ENCODE results near the gene ZNF662.

The ZNF662 gene

DNA sequence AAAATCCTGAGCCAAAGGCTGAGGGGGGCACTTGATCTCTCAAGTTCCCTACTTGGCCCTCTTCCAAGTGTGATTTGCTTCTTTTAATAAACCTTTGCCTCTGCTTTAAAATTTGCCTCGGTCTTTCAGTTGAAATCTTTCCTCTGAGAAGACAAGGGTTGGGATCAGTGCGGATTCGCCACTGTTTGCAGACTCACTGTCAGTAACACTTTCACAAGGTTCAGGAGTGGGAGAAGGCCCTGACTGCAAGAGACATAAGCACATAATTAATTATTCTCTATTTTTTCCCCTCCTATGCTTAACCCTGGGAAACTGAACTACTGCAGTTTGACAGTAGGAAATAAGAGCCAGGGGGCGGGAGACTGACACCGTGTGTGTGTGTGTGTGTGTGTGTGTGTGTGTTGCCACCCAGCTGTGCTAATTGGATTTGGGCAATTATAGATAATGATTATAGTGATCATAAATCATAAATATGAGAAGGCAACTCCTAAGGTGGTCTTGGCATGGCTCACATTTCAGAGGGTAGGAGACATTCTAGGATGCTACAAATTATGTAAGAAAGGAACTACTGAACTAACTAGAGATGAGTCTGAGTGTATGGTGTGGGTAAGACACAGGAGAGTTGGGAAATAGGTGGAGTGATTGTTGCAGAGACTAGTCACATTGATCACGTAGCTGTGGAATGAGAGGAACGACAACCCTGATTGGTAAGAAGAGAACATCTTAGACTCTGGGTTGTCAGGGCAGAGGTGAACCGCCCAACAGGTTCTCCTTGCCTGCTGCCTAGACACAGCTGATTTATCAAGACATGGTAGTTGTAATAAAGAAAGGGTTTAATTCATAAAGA lies 5.5 kb upstream of the ZNF662 start:
- H3K36me3 Mint-ChIP-seq (ENCODE audit: low read depth) = no peaks in the 10 kb centered on the region
- no peak overlapping the region for H3K4me3 Mint-ChIP-seq
- no peak overlapping the region for H3K27ac Mint-ChIP-seq
- H3K27me3 Mint-ChIP-seq = peaks cover 29% of the 10 kb centered on the region
- peaks cover 9% of the 10 kb centered on the region for H3K9me3 Mint-ChIP-seq
- H3K4me1 Mint-ChIP-seq (ENCODE audit: low read depth) = peaks cover 6% of the 10 kb centered on the region
- no peak for DNase-seq

DNA sequence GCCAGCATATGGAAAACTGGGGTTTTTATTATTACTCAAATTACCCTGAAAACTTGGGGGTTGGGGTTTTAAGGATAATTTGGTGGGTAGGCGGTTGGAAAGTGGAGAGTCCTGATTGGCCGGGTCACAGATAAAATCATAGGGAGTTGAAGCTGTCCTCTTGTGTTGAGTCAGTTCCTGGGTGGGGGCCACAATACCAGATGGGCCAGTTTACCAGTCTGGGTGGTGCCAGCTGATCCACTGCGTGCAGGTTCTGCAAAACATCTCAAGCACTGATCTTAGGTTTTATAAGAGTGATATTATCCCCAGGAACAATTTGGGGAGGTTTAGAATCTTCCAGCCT lies 4.9 kb upstream of the ZNF662 start:
- Mint-ChIP-seq H3K9me3 (peaks cover 9% of the 10 kb centered on the region), H3K36me3 (ENCODE audit: low read depth) (no peaks in the 10 kb centered on the region), H3K27ac (no peak overlapping the region), H3K4me1 (ENCODE audit: low read depth) (peaks cover 11% of the 10 kb centered on the region), H3K4me3 (no peak overlapping the region), H3K27me3 (peaks cover 33% of the 10 kb centered on the region)
- no peak for DNase-seq

DNA sequence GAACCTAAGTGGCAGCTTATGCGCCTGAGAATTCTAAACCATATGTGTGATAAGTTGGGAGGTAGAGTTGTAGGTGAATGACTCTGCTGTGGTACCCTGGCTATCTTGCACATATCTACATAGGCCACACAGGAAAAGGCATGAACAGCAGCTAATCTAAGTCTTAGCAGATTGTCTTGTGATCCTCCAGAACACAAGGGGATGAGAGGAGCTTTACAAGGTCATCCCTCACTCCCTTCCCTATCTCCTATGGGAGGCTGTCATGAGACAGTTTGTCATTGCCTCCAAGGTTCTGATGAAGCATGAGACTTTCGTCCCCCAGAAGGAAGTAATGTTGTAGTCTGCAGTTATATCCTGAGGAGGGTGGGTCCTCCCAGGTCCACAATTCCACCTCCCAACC lies 3.7 kb upstream of the ZNF662 start:
- Mint-ChIP-seq H3K4me3 (no peak overlapping the region), H3K9me3 (peaks cover 9% of the 10 kb centered on the region), H3K27ac (no peak overlapping the region), H3K27me3 (peaks cover 38% of the 10 kb centered on the region), H3K36me3 (ENCODE audit: low read depth) (no peaks in the 10 kb centered on the region), H3K4me1 (ENCODE audit: low read depth) (peaks cover 19% of the 10 kb centered on the region)
- DNase-seq = no peak

DNA sequence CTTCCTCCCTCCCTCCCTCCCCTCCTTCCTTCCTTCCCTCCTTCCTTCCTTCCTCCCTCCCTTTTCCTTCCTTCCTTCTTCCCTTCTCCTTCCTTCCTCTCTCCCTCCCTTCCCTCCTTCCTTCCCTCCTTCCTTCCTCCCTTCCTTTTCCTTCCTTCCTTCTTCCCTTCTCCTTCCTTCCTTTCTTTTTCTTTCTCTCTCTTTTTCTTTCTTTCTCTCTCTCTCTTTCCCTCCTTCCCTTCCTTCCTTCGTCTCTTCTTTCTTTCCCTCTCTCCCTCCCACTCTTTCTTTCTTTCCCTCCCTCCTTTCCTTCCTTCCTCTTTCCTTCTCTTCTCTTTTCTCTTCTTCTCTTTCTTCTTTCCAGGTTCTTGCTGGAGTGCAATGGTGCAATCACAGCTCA lies 1.9 kb upstream of the ZNF662 start:
- Mint-ChIP-seq H3K27me3 (peaks cover 47% of the 10 kb centered on the region), H3K9me3 (peaks cover 9% of the 10 kb centered on the region)

DNA sequence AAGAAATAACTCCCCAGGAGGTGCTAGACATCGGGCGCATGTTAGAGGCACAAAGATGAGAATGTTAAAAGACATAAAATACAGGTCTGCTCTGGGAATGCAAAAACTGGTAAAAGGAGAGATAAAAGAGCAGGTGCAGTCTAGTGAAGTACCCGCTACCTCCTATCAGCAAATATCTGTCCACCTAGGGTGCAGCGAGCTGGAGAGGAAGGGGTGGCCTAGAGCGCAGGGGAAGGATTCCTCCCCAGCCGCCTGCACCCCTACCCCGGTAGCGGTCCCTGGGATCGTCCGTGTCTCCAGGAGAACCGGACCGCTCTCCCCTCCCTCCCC lies 237 bp upstream of the ZNF662 start:
- Mint-ChIP-seq H3K27ac (peak overlapping the region; percentile 46), H3K4me3 (peak overlapping the region; percentile 38), H3K36me3 (ENCODE audit: low read depth) (peaks cover 10% of the 10 kb centered on the region), H3K9me3 (peaks cover 14% of the 10 kb centered on the region), H3K4me1 (ENCODE audit: low read depth) (peaks cover 18% of the 10 kb centered on the region), H3K27me3 (peaks cover 47% of the 10 kb centered on the region)
- DNase-seq = no peak

More for the DNA sequence above, 1.9 kb upstream of the ZNF662 start:
- peaks cover 20% of the 10 kb centered on the region for H3K4me1 Mint-ChIP-seq (ENCODE audit: low read depth)
- no peak overlapping the region for H3K4me3 Mint-ChIP-seq
- H3K27ac Mint-ChIP-seq = no peak overlapping the region
- H3K36me3 Mint-ChIP-seq (ENCODE audit: low read depth) = peaks cover 4% of the 10 kb centered on the region
- DNase-seq = no peak

DNA sequence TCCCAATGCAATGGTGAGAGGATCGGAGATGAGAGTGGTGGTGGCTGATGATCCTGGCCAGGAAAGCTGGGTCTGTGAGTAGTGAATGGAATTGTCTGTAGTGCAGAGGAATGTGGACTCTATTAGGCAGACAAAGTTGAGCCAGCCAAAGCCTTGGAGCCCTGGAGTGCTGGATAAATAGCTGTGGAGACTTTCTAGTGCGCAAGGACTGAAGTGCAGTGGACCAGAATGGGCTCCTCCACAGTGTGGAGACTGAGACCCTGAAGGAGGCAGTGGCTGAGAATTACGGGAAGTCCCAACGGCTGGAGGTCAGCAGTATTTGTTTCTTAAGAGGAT lies 874 bp downstream of the ZNF662 start:
- Mint-ChIP-seq H3K4me1 (ENCODE audit: low read depth) (peaks cover 15% of the 10 kb centered on the region), H3K36me3 (ENCODE audit: low read depth) (peaks cover 15% of the 10 kb centered on the region), H3K9me3 (peaks cover 19% of the 10 kb centered on the region), H3K27me3 (peaks cover 47% of the 10 kb centered on the region), H3K27ac (no peak overlapping the region), H3K4me3 (peak overlapping the region; percentile 38)
- no peak for DNase-seq

DNA sequence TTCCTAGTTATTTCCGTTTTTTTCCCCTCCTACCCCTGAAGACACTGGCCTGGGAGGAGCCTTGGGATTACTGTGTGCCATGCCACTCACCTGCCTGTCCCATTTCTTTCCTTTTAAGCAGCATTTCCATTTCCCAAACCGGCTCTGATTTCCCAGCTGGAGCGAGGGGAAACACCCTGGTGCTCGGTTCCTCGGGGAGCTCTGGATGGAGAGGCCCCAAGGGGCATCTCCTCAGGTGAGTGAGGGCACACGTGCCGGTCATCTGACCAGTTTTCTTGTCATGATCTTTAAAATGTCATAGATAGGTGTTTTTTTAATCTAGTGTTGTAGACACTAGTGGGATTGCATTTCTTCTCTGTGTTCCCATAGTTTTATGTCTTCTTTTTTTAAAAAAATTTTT lies 2.7 kb downstream of the ZNF662 start:
- H3K9me3 Mint-ChIP-seq = peaks cover 21% of the 10 kb centered on the region
- peaks cover 15% of the 10 kb centered on the region for H3K4me1 Mint-ChIP-seq (ENCODE audit: low read depth)
- H3K27ac Mint-ChIP-seq = no peak overlapping the region
- H3K27me3 Mint-ChIP-seq = peaks cover 38% of the 10 kb centered on the region
- peaks cover 26% of the 10 kb centered on the region for H3K36me3 Mint-ChIP-seq (ENCODE audit: low read depth)
- no peak for DNase-seq
- no peak overlapping the region for H3K4me3 Mint-ChIP-seq

DNA sequence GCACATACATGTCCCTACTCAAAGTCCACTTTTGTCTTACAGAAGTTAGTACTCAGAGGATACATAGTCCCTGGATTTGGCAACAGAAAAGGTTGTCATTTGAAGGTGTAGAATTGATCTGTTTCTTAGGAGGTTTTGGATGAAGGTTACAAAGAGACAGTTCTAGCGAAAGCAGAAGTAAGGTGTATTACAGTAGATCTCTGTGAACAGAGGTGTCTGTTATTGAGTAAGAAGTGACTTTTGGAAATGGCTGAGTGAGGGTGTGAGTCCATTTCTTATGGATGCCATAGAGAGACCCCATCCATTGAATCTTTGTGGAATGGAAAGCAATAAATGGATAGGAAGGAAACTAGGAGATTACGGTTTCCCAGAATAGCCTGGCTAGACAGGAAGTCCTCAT lies 5.6 kb downstream of the ZNF662 start:
- peaks cover 42% of the 10 kb centered on the region for H3K9me3 Mint-ChIP-seq
- H3K36me3 Mint-ChIP-seq (ENCODE audit: low read depth) = peaks cover 51% of the 10 kb centered on the region

DNA sequence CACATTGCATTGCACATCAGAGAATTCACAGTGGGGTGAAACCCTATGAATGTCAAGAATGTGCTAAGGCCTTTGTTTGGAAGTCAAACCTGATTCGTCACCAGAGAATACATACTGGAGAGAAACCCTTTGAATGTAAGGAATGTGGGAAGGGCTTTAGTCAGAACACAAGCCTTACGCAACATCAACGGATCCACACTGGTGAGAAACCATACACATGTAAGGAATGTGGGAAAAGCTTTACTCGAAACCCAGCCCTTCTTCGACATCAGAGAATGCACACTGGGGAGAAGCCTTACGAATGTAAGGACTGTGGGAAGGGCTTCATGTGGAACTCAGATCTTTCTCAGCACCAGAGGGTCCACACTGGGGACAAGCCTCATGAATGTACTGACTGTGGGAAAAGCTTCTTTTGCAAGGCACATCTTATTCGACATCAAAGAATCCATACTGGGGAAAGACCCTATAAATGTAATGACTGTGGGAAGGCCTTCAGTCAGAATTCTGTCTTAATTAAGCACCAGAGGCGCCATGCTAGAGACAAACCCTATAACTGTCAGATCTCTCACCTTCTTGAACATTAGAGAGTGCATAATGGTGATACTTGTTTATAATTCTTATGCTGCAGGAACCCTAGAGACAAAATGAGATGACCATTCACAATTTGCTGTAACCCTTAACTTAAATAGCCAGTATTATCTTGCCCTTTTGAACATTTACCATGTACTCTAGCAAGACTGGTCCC lies 9.0 kb downstream of the ZNF662 start:
- Mint-ChIP-seq H3K27me3 (no peaks in the 10 kb centered on the region), H3K4me3 (no peak overlapping the region), H3K27ac (no peak overlapping the region), H3K4me1 (ENCODE audit: low read depth) (no peaks in the 10 kb centered on the region), H3K36me3 (ENCODE audit: low read depth) (peaks cover 51% of the 10 kb centered on the region), H3K9me3 (peaks cover 58% of the 10 kb centered on the region)
- DNase-seq = no peak

More for the DNA sequence above, 5.6 kb downstream of the ZNF662 start:
- H3K27ac Mint-ChIP-seq = no peak overlapping the region
- peaks cover 7% of the 10 kb centered on the region for H3K4me1 Mint-ChIP-seq (ENCODE audit: low read depth)
- no peak overlapping the region for H3K4me3 Mint-ChIP-seq
- no peak for DNase-seq
- peaks cover 18% of the 10 kb centered on the region for H3K27me3 Mint-ChIP-seq

DNA sequence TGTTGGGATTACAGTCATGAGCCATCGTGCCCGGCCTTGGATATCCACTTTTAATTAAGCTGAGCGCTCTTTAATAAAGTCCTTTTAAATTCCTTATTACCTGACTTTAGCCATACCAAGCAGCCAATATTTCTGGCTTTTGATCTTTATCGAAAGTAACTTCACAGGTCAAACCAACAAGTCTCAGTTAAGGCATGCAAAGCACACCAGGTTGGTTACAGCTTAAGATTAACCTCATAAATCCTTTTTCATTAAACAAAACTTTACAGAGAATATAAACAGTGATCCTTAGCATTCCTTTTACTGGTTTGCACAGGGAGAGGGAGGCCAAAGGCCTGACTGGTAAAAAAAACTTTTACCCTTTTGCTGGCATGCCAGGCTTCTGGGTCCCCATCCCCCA lies 17.7 kb downstream of the ZNF662 start:
- Mint-ChIP-seq H3K4me1 (ENCODE audit: low read depth) (peaks cover 8% of the 10 kb centered on the region), H3K9me3 (peaks cover 10% of the 10 kb centered on the region), H3K27ac (no peak overlapping the region), H3K27me3 (no peaks in the 10 kb centered on the region), H3K36me3 (ENCODE audit: low read depth) (no peaks in the 10 kb centered on the region), H3K4me3 (no peak overlapping the region)
- no peak for DNase-seq

DNA sequence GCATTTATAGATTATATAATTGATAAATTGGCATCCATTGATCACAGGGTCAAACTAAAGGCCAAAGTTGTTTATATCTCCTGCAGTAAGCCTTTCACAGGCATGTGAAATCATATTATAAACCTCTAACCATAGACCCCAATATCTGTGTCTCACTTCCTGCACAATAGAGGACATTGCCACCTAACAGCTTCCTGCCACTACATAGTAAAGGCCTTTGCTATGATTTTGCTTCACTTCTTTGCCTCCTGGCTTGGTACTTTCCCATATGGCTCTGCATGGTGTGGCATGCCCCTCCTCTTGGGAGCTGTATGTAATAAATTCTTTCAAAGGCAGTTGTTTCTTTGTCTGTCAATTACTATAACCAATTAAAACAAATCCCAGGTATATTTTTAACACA lies 20.4 kb downstream of the ZNF662 start:
- Mint-ChIP-seq H3K36me3 (ENCODE audit: low read depth) (no peaks in the 10 kb centered on the region), H3K4me3 (no peak overlapping the region), H3K27me3 (no peaks in the 10 kb centered on the region)

DNA sequence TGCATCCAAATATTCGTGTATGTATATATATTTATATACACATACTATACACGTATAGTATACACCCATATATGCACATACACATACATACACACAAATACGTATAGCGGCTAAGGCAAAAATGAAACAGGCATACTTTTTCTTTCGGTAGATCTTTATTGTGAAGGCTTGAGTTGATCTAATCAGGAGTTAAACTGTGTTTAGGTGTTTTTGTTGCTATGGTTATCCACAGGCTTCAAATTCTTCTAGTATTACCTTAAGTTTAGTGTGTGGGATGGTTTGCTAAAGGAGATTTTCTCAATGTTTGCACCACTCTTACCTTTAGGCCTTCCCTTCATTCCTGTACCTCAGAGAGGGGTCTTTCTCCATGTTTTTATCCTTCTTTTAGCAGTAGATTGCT lies 28.2 kb downstream of the ZNF662 start:
- no peaks in the 10 kb centered on the region for H3K9me3 Mint-ChIP-seq
- H3K4me3 Mint-ChIP-seq = no peak overlapping the region
- H3K27me3 Mint-ChIP-seq = no peaks in the 10 kb centered on the region
- H3K4me1 Mint-ChIP-seq (ENCODE audit: low read depth) = peaks cover 24% of the 10 kb centered on the region
- no peaks in the 10 kb centered on the region for H3K36me3 Mint-ChIP-seq (ENCODE audit: low read depth)
- no peak for DNase-seq
- no peak overlapping the region for H3K27ac Mint-ChIP-seq

More for the DNA sequence above, 20.4 kb downstream of the ZNF662 start:
- Mint-ChIP-seq H3K9me3 (peaks cover 8% of the 10 kb centered on the region), H3K27ac (no peak overlapping the region), H3K4me1 (ENCODE audit: low read depth) (peaks cover 8% of the 10 kb centered on the region)
- no peak for DNase-seq

DNA sequence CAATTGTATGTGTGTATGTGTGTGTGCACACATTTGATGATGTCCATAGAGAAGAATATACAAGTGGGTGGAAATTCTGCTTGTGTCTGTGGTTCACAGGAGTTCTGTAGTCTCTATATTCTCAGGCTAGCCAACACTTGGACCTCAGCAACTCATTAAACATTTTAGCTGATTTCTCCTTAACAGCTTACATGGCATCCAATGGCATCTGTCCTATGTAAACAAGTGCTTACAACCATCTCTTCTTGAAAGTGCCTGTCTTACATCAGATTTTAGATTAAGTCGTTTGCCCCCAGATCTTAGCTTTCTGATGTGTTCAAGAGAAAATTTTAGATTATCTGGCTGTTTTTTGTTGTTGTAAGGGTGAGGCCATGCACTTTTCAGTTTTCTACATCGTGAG lies 29.0 kb downstream of the ZNF662 start:
- H3K4me3 Mint-ChIP-seq = no peak overlapping the region
- H3K27me3 Mint-ChIP-seq = no peaks in the 10 kb centered on the region
- no peak for DNase-seq
- H3K36me3 Mint-ChIP-seq (ENCODE audit: low read depth) = no peaks in the 10 kb centered on the region
- peaks cover 24% of the 10 kb centered on the region for H3K4me1 Mint-ChIP-seq (ENCODE audit: low read depth)
- no peaks in the 10 kb centered on the region for H3K9me3 Mint-ChIP-seq
- no peak overlapping the region for H3K27ac Mint-ChIP-seq

DNA sequence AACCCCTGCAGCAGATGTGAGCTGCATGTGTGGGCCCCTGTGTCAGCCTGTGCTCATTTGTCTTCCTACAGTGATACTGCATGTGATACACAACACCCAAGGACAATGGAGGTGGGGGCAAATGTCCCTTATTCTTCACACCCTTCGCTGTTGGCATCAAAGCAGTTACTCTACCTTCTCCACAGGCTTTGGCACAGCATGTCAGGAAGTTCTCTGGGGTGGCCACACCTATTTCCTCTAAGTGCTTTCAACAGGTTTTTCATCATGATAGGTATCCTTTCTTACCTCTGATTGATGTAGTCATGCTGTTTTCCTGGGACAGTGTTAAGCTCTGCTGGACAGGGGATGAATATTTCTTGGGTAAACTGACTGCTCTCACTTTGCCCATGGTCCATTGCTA lies 29.5 kb downstream of the ZNF662 start:
- no peaks in the 10 kb centered on the region for H3K36me3 Mint-ChIP-seq (ENCODE audit: low read depth)
- H3K27me3 Mint-ChIP-seq = no peaks in the 10 kb centered on the region
- H3K27ac Mint-ChIP-seq = no peak overlapping the region
- no peak for DNase-seq
- peaks cover 24% of the 10 kb centered on the region for H3K4me1 Mint-ChIP-seq (ENCODE audit: low read depth)
- no peak overlapping the region for H3K4me3 Mint-ChIP-seq
- H3K9me3 Mint-ChIP-seq = no peaks in the 10 kb centered on the region

DNA sequence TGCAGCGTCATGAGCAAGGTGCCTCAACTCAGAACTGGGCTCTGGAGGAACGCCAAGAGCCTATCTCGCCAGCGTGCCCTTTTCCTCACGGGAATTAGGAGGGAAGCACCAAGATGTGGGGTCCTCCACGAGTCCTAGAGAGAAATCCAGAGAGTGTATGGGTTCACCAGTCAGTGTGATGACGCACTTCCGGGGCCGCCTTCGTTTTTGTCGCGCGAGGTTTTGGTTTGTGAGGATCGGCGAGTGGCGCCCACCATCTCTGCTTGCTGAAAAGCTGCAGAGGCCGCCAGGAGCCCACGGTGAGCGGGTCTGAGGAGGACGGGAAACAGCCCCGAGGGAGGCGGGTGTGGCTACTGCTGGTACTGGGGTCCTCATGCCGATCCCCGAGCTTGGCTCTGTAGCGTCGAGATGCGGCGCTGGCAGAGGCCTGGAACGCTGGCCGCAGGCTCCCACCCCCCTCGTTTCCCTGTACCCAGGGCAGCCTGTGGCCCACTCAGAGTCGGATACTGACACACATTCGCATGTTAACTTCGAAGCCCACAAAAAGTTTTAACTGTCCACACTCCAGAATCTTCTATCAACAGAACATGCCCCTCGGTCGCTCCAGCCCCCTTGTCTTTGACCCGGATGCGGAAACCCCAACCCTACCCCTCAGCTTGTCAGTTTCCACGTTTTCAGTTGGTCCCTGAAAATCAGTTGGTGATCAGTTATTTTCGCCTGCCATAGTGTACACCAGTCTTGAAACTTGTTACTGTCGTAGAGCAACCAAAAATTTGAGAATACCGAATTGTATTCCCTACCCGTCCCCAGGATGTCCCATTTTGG lies 30.4 kb downstream of the ZNF662 start:
- H3K4me3 Mint-ChIP-seq = no peak overlapping the region
- peaks cover 24% of the 10 kb centered on the region for H3K4me1 Mint-ChIP-seq (ENCODE audit: low read depth)
- H3K36me3 Mint-ChIP-seq (ENCODE audit: low read depth) = no peaks in the 10 kb centered on the region
- DNase-seq = peak; percentile 31
- no peaks in the 10 kb centered on the region for H3K27me3 Mint-ChIP-seq
- no peak overlapping the region for H3K27ac Mint-ChIP-seq
- H3K9me3 Mint-ChIP-seq = no peaks in the 10 kb centered on the region
